H9 (cell line): ENCODE data around the gene SETD1A. TPM values are rescaled to one million over a fixed set of nuclear protein-coding genes. Genes with fewer than 3 reads are reported as not detected.

Source experiments
- DNase-seq: peaks from one replicate; pipeline ENCODE4 v3.0.0-alpha.2; 2017
- H2AFZ ChIP-seq: one replicate; pipeline ENCODE4 v1.6.1; 2013; ENCODE audit warnings: mild to moderate bottlenecking, low read length, control low read depth, moderate library complexity
- H2AK5ac ChIP-seq: 2 replicates; pipeline ENCODE4 v1.6.1; 2013; ENCODE audit warnings: low read length, control low read depth, mixed read lengths; ENCODE audit not compliant: insufficient read length
- H2BK120ac ChIP-seq: one replicate; pipeline ENCODE4 v1.6.1; 2013; ENCODE audit warnings: low read depth, mild to moderate bottlenecking, low read length, control low read depth, inconsistent platforms; ENCODE audit not compliant: poor library complexity, severe bottlenecking
- H2BK12ac ChIP-seq: 2 replicates; pipeline ENCODE4 v1.6.1; 2013; ENCODE audit warnings: low read length, control low read depth, mixed read lengths, low read depth; ENCODE audit not compliant: insufficient read length
- H2BK15ac ChIP-seq: 2 replicates; pipeline ENCODE4 v1.6.1; 2013; ENCODE audit warnings: low read depth, low read length, control low read depth
- H2BK20ac ChIP-seq: one replicate; pipeline ENCODE4 v1.6.1; 2013; ENCODE audit warnings: low read depth, mild to moderate bottlenecking, low read length, control low read depth, inconsistent platforms; ENCODE audit not compliant: poor library complexity, severe bottlenecking
- H2BK5ac ChIP-seq: 2 replicates; pipeline ENCODE4 v1.6.1; 2013; ENCODE audit warnings: low read length, control low read depth, mixed read lengths; ENCODE audit not compliant: insufficient read length
- H3K14ac ChIP-seq: 2 replicates; pipeline ENCODE4 v1.6.1; 2013; ENCODE audit warnings: low read length, control low read depth; ENCODE audit not compliant: insufficient read depth
- H3K18ac ChIP-seq: 2 replicates; pipeline ENCODE4 v1.6.1; 2013; ENCODE audit warnings: low read depth, mild to moderate bottlenecking, mixed read lengths, low read length, control low read depth; ENCODE audit not compliant: insufficient read length
- H3K23ac ChIP-seq: 2 replicates; pipeline ENCODE4 v1.6.1; 2013; ENCODE audit warnings: low read length, control low read depth, mixed read lengths, low read depth; ENCODE audit not compliant: insufficient read length
- H3K23me2 ChIP-seq: 2 replicates; pipeline ENCODE4 v1.6.1; 2013; ENCODE audit warnings: low read depth, mild to moderate bottlenecking, mixed read lengths, low read length, control low read depth; ENCODE audit not compliant: insufficient read length, poor library complexity, severe bottlenecking
- H3K27ac ChIP-seq: 2 replicates; pipeline ENCODE4 v1.5.1; 2013; ENCODE audit warnings: low read length, control low read depth, mixed read lengths, low read depth; ENCODE audit not compliant: insufficient read length
- H3K27me3 ChIP-seq: 2 replicates; pipeline ENCODE4 v1.6.1; 2013; ENCODE audit warnings: low read length, control low read depth, inconsistent platforms; ENCODE audit not compliant: insufficient read depth
- H3K4ac ChIP-seq: 2 replicates; pipeline ENCODE4 v1.6.1; 2013; ENCODE audit warnings: low read depth, mild to moderate bottlenecking, control low read depth, inconsistent platforms, low read length, moderate library complexity
- H3K4me1 ChIP-seq: 2 replicates; pipeline ENCODE4 v1.6.1; 2013; ENCODE audit warnings: low read length, control low read depth, inconsistent platforms; ENCODE audit not compliant: insufficient read depth
- H3K4me2 ChIP-seq: 2 replicates; pipeline ENCODE4 v1.6.1; 2013; ENCODE audit warnings: low read length, control low read depth, mixed read lengths; ENCODE audit not compliant: insufficient read length, insufficient read depth
- H3K56ac ChIP-seq: 2 replicates; pipeline ENCODE4 v1.6.1; 2013; ENCODE audit warnings: low read depth, mild to moderate bottlenecking, mixed read lengths, low read length, control low read depth; ENCODE audit not compliant: insufficient read length
- H3K79me1 ChIP-seq: 2 replicates; pipeline ENCODE4 v1.6.1; 2013; ENCODE audit warnings: low read depth, mild to moderate bottlenecking, moderate library complexity, low read length, control low read depth, inconsistent platforms; ENCODE audit not compliant: insufficient read depth, poor library complexity, severe bottlenecking
- H3K79me2 ChIP-seq: 2 replicates; pipeline ENCODE4 v1.6.1; 2013; ENCODE audit warnings: low read length, control low read depth, inconsistent platforms; ENCODE audit not compliant: insufficient read depth
- H3K9ac ChIP-seq: 2 replicates; pipeline ENCODE4 v1.6.1; 2013; ENCODE audit warnings: low read length, control low read depth, mixed read lengths; ENCODE audit not compliant: insufficient read length; ENCODE audit errors: extremely low read depth
- H3K9me3 ChIP-seq: one replicate; pipeline ENCODE4 v1.6.1; 2013; ENCODE audit warnings: low read depth, low read length, inconsistent platforms; ENCODE audit not compliant: control insufficient read depth
- H3T11ph ChIP-seq: one replicate; pipeline ENCODE4 v1.6.1; 2013; ENCODE audit warnings: mild to moderate bottlenecking, low read length, control low read depth, inconsistent platforms
- H4K20me1 ChIP-seq: one replicate; pipeline ENCODE4 v1.6.1; 2013; ENCODE audit not compliant: control insufficient read depth, insufficient read length, insufficient read depth
- H4K5ac ChIP-seq: 2 replicates; pipeline ENCODE4 v1.6.1; 2013; ENCODE audit warnings: low read depth, mild to moderate bottlenecking, mixed read lengths, low read length, control low read depth; ENCODE audit not compliant: insufficient read length
- H4K8ac ChIP-seq: replicated peaks from 2 replicates; pipeline ENCODE4 v1.6.1; 2013; ENCODE audit warnings: low read length, control low read depth, mixed read lengths, low read depth; ENCODE audit not compliant: insufficient read length
- H4K91ac ChIP-seq: 2 replicates; pipeline ENCODE4 v1.6.1; 2013; ENCODE audit warnings: low read depth, mild to moderate bottlenecking, moderate library complexity, mixed read lengths, low read length, control low read depth; ENCODE audit not compliant: insufficient read length
- H3K27ac Mint-ChIP-seq, 3 experiments: 2 replicates in 2 of 3; 3 replicates in 1 of 3; pipeline ENCODE4 v1.8.0; 2020 to 2021; ENCODE audit warnings: mixed read lengths in 3 of 3, mild to moderate bottlenecking in 1 of 3, moderate library complexity in 1 of 3
- H3K27me3 Mint-ChIP-seq: 2 replicates; pipeline ENCODE4 v1.8.0; 2021; ENCODE audit warnings: low read depth, mild to moderate bottlenecking, moderate library complexity, mixed read lengths
- H3K36me3 Mint-ChIP-seq, 3 experiments: 2 replicates in 2 of 3; 3 replicates in 1 of 3; pipeline ENCODE4 v1.8.0; 2020 to 2021; ENCODE audit warnings: low read depth in 3 of 3, mixed read lengths in 3 of 3; ENCODE audit not compliant: insufficient read depth in 1 of 3
- H3K4me1 Mint-ChIP-seq, 2 experiments: 2 replicates each; pipeline ENCODE4 v1.8.0; 2020; ENCODE audit warnings: mixed read lengths in 2 of 2
- H3K4me3 Mint-ChIP-seq, 2 experiments: 2 replicates in 1 of 2; 3 replicates in 1 of 2; pipeline ENCODE4 v1.8.0; 2020 to 2021; ENCODE audit warnings: mild to moderate bottlenecking in 2 of 2, mixed read lengths in 2 of 2, moderate library complexity in 1 of 2
- H3K9me3 Mint-ChIP-seq, 2 experiments: 2 replicates in 1 of 2; 3 replicates in 1 of 2; pipeline ENCODE4 v1.8.0; 2020; ENCODE audit warnings: mild to moderate bottlenecking in 2 of 2, mixed read lengths in 2 of 2, moderate library complexity in 1 of 2
- WGBS: extraction: QIAGEN DNeasy Blood & Tissue Kit; methylation state at CpG from one replicate; pipeline ENCODE4 v1.1.7; 2013; ENCODE audit warnings: missing lambda C conversion rate, low lambda C conversion rate, mixed read lengths; ENCODE audit not compliant: insufficient read length; ENCODE audit errors: extremely low coverage; 5-methylcytosine and 5-hydroxymethylcytosine counted together
- total RNA-seq: library from RNA; stranded (reverse); gene quantifications from 2 replicates; pipeline ENCODE4 v1.2.1, GENCODE V29; 2021
- TF ChIP-seq, protein P1 (sequence below): fragments of 200-600 bp; sonication (generic); conservative IDR thresholded peaks from 3 replicates; pipeline ENCODE4 v1.8.0; 2021; ENCODE audit warnings: antibody characterized with exemption, mild to moderate bottlenecking

The SETD1A gene
- total RNA-seq, 1 experiment from 2014 or later, result 36.9 TPM

DNA sequence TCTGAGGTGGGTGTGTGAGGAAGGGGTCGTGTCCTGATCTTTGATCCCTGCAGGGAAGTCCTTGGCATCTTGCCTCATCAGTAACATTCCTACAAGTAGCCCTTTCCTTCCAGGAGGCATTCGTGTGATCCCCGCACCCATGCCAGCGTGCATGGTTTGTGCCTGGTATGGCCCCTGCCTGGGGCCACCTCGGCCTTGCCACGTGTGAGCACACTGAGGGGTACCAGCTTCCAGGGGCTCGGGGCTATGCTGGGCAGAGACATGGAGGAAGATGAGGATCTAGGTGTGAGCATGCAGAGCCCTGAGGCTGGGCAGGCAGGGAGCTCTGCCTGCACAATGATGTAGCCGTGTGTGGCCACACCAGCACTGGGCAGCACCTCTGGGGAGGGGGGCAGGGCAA is 33.5 kb downstream of the SETD1A start:
- Histone ChIP-seq H3K4ac (no peak overlapping the region), H3K9me3 (no peaks in the 10 kb centered on the region), H4K5ac (no peak overlapping the region), H3K56ac (no peak overlapping the region), H2AK5ac (no peak overlapping the region), H3K79me1 (no peaks in the 10 kb centered on the region), H3K9ac (no peak overlapping the region), H3T11ph (no peak overlapping the region), H2BK20ac (no peak overlapping the region), H3K14ac (no peak overlapping the region; the same call in 1 of the 2 replicates), H4K20me1 (no peaks in the 10 kb centered on the region), H3K79me2 (no peaks in the 10 kb centered on the region), H3K27ac (no peak overlapping the region), H3K4me1 (no peaks in the 10 kb centered on the region), H4K91ac (no peak overlapping the region), H3K4me2 (no peak overlapping the region), H2BK120ac (no peak overlapping the region), H2BK12ac (no peak overlapping the region), H3K18ac (no peak overlapping the region), H2AFZ (no peak overlapping the region), H3K23ac (no peak overlapping the region), H3K23me2 (no peaks in the 10 kb centered on the region), H2BK5ac (no peak overlapping the region), H3K27me3 (no peaks in the 10 kb centered on the region), H4K8ac (no peak overlapping the region), H2BK15ac (no peak overlapping the region)
- WGBS, result no CpG with 5 or more reads among the region's 8 CpGs
- no peak for DNase-seq
- H3K4me3 Mint-ChIP-seq, result no peak overlapping the region; a peak in 1 of 5 replicates
- no peaks in the 10 kb centered on the region for H3K9me3 Mint-ChIP-seq
- peaks cover 0 to 6% of the 10 kb centered on the region in 2 experiments; a peak in 1 of 4 replicates for H3K4me1 Mint-ChIP-seq
- no peaks in the 10 kb centered on the region; the same call in 1 of the 2 replicates for H3K27me3 Mint-ChIP-seq
- peaks cover 2 to 9% (median 4%) of the 10 kb centered on the region in 3 experiments; a peak in 3 of 7 replicates for H3K36me3 Mint-ChIP-seq
- TF ChIP-seq, protein P1, sequence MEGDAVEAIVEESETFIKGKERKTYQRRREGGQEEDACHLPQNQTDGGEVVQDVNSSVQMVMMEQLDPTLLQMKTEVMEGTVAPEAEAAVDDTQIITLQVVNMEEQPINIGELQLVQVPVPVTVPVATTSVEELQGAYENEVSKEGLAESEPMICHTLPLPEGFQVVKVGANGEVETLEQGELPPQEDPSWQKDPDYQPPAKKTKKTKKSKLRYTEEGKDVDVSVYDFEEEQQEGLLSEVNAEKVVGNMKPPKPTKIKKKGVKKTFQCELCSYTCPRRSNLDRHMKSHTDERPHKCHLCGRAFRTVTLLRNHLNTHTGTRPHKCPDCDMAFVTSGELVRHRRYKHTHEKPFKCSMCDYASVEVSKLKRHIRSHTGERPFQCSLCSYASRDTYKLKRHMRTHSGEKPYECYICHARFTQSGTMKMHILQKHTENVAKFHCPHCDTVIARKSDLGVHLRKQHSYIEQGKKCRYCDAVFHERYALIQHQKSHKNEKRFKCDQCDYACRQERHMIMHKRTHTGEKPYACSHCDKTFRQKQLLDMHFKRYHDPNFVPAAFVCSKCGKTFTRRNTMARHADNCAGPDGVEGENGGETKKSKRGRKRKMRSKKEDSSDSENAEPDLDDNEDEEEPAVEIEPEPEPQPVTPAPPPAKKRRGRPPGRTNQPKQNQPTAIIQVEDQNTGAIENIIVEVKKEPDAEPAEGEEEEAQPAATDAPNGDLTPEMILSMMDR, result no peak
- H3K27ac Mint-ChIP-seq, result 0 out of 7 replicates have a peak overlapping the region, but pooled peaks of 1 of the 3 experiments have one; percentile 3
